ENCODE data around the gene HCRT.
"Not testable (repeated sequence)": the region's sequence is repeated elsewhere in the genome, so short reads cannot be mapped to it uniquely, and the experiment has no call there.

HCRT gene

GRCh38 chr17:42188749-42189650, 3.7 kb upstream of the HCRT start:
- intact Hi-C loops (cut with DNase I; ENCODE audit: low total_unique reads): no loop called here

GRCh38 chr17:42187833-42188232, 2.6 kb upstream of the HCRT start:
- DNase-seq: no peak
- Histone ChIP-seq H3K36me3 (peaks cover 0 to 24% (median 0%) of the 10 kb centered on the region in 3 donors), H3K9me3 (no peaks in the 10 kb centered on the region), H3K4me3 (no peak overlapping the region), H3K27ac (no peak overlapping the region), H3K4me1 (peaks cover 0 to 21% (median 18%) of the 10 kb centered on the region in 4 donors), H3K27me3 (no peaks in the 10 kb centered on the region)
- TF ChIP-seq, protein P1, sequence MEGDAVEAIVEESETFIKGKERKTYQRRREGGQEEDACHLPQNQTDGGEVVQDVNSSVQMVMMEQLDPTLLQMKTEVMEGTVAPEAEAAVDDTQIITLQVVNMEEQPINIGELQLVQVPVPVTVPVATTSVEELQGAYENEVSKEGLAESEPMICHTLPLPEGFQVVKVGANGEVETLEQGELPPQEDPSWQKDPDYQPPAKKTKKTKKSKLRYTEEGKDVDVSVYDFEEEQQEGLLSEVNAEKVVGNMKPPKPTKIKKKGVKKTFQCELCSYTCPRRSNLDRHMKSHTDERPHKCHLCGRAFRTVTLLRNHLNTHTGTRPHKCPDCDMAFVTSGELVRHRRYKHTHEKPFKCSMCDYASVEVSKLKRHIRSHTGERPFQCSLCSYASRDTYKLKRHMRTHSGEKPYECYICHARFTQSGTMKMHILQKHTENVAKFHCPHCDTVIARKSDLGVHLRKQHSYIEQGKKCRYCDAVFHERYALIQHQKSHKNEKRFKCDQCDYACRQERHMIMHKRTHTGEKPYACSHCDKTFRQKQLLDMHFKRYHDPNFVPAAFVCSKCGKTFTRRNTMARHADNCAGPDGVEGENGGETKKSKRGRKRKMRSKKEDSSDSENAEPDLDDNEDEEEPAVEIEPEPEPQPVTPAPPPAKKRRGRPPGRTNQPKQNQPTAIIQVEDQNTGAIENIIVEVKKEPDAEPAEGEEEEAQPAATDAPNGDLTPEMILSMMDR (IDR thresholded peaks at IDR 0.05): no peak
- intact Hi-C loops (cut with DNase I; ENCODE audit: low total_unique reads): no loop called here

More at GRCh38 chr17:42188749-42189650, 3.7 kb upstream of the HCRT start:
- Histone ChIP-seq H3K4me3 (no peak overlapping the region), H3K27ac (no peak overlapping the region), H3K36me3 (peaks cover 0 to 24% (median 0%) of the 10 kb centered on the region in 3 donors), H3K4me1 (peaks cover 0 to 24% (median 22%) of the 10 kb centered on the region in 4 donors), H3K9me3 (no peaks in the 10 kb centered on the region), H3K27me3 (no peaks in the 10 kb centered on the region)
- peak in 1 of 2 donors; percentile 32 for DNase-seq
- TF ChIP-seq, protein P1 (IDR thresholded peaks at IDR 0.05): no peak

DNA sequence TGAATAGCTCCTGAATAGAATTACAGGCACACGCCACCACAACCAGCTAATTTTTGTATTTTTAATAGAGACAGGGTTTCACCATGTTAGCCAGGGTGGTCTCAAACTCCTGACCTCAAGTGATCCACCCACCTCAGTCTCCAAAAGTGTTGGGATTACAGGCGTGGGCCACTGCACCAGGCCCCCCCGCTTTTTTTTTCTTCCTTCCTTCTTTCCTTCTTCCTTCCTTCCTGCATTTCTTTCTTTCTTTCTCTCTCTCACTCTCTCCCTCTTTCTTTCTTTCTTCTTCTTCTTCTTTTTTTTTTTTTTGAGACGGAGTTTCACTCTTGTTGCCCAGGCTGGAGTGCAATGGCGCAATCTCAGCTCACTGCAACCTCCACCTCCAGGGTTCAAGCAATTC, 939 bp upstream of the HCRT start:
- DNase-seq; H3K27ac ChIP-seq; intact Hi-C loops (cut with DNase I; ENCODE audit: low total_unique reads); H3K4me3 ChIP-seq; H3K9me3 ChIP-seq: not testable (repeated sequence)
- Histone ChIP-seq H3K36me3 (peaks cover 0 to 18% (median 0%) of the 10 kb centered on the region in 3 donors), H3K27me3 (peaks cover 0 to 12% of the 10 kb centered on the region in 2 donors), H3K4me1 (peaks cover 0 to 18% (median 16%) of the 10 kb centered on the region in 4 donors)

DNA sequence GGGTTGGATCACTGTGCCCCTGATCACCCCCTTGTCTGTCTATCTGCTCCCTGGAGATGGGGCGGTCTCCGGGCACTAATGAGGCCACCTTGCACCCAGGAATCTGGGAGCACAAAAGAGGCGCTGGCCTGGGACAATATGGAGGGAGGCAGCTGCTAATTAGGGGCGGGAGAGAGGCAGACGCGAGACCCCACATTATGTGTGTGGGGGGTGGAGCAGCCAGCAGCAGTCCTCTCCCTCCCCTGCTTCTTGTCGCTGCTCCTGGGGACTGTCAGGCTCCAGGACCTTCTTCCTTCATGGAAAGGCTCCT, 324 bp upstream of the HCRT start:
- Histone ChIP-seq H3K9me3 (no peaks in the 10 kb centered on the region), H3K27me3 (peaks cover 0 to 18% of the 10 kb centered on the region in 2 donors), H3K4me3 (no peak overlapping the region), H3K27ac (no peak overlapping the region), H3K4me1 (peaks cover 0 to 25% (median 23%) of the 10 kb centered on the region in 4 donors), H3K36me3 (peaks cover 0 to 15% (median 0%) of the 10 kb centered on the region in 3 donors)
- DNase-seq: no peak
- TF ChIP-seq, protein P1 (IDR thresholded peaks at IDR 0.05): no peak
- intact Hi-C loops (cut with DNase I; ENCODE audit: low total_unique reads): no loop called here

DNA sequence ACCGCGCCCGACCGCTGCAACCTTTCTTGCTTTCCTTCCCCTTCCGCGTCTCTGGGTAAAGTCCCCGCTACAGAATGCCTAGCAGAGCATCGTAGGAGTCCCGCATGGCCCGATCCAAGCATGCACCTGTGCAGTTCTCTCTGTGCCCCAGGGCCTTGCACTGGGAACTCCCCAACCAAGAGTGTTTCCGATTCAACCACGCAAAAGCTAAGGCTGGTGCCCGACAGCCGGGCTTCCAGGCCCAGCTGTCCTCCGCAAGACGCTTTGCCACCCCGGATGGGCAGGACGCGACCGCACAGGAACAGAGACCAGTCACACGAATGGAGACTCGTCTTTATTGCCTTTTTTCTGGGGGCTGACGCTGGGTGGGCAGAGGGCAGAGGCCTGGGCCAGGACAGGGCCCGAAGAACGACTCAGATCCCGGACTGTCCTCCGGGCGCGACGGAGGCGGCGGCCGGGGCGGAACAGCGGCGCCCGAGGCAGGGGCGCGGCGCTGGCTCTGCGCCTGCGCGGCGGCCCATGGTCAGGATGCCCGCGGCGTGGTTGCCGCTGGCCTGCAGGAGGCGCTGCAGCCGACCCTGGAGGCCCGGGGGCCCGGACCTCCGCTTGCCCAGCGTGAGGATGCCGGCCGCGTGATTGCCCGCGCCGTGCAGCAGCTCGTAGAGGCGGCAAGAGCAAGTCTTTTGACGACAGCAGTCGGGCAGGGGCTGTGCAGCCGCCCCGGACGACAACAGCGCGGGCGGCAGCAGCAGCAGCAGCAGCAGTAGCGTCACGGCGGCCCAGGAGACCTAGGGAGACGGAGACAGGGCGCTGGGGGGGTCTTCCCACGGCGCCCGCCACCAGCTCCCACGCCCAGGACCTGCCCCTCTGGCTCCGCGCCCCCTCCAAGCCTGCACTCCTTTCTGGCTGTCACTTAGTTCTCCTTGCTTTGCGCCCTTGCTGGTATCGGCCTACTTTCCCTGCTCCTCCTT, 1.2 kb downstream of the HCRT start:
- Histone ChIP-seq H3K4me3 (peak overlapping the region; percentile 53 to 71), H3K4me1 (peaks cover 0 to 28% (median 25%) of the 10 kb centered on the region in 4 donors), H3K9me3 (no peaks in the 10 kb centered on the region), H3K27ac (peak overlapping the region; percentile 70 to 72), H3K27me3 (peaks cover 0 to 32% of the 10 kb centered on the region in 2 donors), H3K36me3 (no peaks in the 10 kb centered on the region)
- DNase-seq: peak; percentile 48 to 86
- intact Hi-C loops (cut with DNase I; ENCODE audit: low total_unique reads): no loop called here
- TF ChIP-seq, protein P1 (IDR thresholded peaks at IDR 0.05): peak; percentile 76 to 84

All from tibial artery (tissue), 4 donors.